M059J (cell line): ENCODE results near the gene PDZD2. TPM values are rescaled to one million over a fixed set of nuclear protein-coding genes. Genes with fewer than 3 reads are reported as not detected.
"Not testable (repeated sequence)": the region's sequence is repeated elsewhere in the genome, so short reads cannot be mapped to it uniquely, and the experiment has no call there.

ENCODE experiments used
- DNase-seq: peaks from one replicate; pipeline ENCODE4 v3.0.0-alpha.2; 2012; ENCODE audit warnings: low read depth
- total RNA-seq: library from RNA; depleted of rRNA; stranded (reverse); fragments of >200 nt; shearing (Covaris generic); gene quantifications from 2 replicates; pipeline ENCODE4 v1.2.3, GENCODE V29; 2014

The PDZD2 gene
- total RNA-seq, 1 experiment from 2014 or later = 7.1 TPM

DNA sequence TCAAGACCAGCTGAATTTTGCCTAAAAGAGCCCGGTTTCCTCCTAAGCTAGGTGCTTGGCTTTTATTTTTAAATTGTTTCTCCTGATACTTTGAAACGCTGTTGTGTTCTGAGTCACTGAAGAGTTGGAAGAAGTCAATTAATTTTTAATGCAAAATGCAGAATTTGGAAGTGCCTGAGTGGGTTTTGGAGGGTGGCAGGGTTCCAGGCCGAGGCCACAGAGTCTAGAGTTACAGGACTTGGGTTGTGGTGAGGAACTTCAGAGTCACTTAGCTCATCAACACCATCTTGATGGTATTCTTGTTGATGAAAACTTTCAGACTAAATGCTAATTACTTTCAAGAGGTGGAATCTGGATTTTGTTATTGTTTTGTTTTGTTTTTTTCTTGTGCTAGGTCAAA lies 130.6 kb downstream of the PDZD2 start:
- DNase-seq = peak; percentile 29

DNA sequence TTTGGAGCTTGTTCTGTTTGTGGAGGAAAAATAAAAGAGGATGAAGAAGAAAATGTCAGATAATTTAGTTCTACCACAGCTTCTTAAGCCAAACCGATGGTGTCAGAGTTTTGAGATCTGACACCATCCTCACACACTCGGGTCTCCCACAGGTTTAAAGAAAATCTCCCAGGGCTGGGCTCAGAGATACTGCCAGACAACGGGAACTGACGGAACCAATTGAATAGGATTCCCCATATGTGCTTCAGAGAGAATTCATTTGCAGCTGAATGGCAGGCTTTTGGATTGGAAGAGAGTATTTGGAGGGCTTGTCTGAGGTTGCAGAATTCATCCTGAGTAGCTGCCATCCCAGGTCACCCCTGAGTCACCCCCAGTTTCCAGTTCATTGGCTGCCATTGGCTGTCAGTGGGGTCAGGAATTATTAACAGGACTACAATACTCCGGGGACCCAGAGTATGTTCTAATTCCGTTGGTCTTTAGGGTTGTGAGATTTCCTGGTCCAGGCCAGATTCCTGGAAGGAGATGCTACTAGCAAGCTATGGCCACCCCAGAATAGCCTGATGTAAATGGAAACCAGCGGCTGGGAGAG lies 131.3 kb downstream of the PDZD2 start:
- no peak for DNase-seq

DNA sequence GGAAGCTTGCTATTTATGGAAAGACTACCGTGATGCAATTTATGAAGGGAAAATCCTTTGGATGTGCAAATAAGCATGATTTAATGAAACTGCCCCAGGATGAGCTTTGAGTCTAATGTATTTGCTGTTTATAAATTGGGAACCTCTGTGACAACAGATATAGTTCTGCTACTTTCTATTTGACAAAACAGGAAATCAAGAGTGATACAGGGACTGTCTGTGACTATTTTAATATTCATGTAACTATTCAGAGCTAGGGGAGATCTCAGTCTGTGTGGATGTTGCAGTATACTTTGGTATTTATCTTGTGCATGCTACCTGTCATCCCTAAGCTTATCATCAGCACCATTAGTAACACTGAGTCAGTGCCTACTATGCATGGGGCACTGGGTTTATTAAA lies 132.1 kb downstream of the PDZD2 start:
- no peak for DNase-seq

GRCh38 chr5:31771500-31771899 lies 132.6 kb downstream of the PDZD2 start:
- no peak for DNase-seq

- DNase-seq = not testable (repeated sequence)
Observed at GRCh38 chr5:31776294-31776693, 137.4 kb downstream of the PDZD2 start.

DNA sequence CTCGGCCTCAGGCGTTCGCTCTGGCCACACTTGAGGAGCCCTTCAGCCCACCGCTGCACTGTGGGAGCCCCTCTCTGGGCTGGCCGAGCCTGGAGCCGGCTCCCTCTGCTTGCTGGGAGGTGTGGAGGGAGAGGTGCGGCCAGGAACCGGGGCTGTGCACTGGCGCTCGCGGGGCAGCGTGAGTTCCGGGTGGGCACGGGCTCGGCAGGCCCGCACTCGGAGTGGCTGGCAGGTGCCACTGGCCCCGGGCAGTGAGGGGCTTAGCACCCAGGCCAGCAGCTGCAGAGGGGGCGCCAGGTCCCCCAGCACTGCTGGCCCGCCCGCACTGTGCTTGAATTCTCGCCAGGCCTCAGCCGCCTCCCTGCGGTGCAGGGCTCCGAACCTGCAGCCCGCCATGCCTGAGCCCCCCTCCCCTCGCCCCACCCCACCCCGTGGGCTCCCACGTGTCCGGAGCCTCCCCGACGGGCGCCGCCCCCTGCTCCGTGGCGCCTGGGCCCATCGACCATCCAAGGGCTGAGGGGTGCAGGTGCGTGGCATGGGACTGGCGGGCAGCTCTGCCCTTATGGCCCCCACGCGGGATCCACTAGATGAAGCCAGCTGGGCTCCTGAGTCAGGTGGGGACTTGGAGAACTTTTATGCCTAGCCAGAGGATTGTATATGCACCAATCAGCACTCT lies 138.2 kb downstream of the PDZD2 start:
- no peak for DNase-seq

- DNase-seq = peak; percentile 56
Observed at GRCh38 chr5:31781772-31782171, 142.8 kb downstream of the PDZD2 start.

DNA sequence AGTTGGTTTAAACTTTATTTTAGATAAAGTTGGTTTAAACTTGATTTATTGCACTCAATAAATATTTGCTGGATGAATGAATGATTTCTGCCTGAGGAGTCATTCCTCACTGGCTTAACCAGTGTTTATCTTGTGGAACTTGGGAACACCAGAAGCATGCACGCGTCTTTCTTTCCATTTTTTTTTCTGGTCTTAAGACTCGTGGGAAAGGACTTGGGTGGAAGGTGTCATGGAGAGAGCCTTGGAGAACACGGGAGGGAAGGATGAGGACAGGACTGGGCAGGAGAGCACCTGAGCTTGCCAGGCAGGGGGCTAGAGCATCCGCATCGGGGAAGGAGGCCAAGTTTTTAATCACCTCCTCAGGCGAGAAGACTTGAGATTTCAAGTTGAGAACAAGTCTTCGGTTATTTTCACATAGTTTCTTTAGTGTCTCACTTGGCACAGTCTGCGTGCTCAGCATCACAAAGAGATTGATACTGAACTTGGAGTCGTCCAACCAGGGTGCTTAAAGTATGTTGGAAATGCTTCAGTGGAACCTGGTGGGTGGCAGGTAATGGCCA lies 144.2 kb downstream of the PDZD2 start:
- DNase-seq = peak; percentile 81

DNA sequence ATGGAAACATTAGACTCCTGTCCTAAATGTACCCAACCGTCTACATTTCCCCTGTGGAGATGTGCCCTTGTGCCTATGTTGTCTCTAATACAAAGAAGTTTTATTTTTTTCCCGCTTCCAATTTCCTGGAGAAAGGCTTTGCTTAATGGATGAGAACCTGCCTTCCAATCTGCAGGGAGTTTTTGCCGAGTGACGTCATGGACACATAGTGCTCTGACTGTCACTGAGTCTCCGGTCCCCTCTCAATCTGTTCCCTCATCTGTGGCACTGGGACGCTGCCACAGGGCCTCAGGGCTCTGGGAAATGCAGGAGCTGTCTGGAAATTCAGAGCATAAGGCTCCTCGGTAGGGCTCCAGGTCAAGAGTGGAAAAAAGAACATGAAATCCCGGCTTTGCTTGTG lies 144.8 kb downstream of the PDZD2 start:
- DNase-seq = peak; percentile 43

- peak; percentile 61 for DNase-seq
Observed at GRCh38 chr5:31786090-31786631, 147.2 kb downstream of the PDZD2 start.

- DNase-seq = no peak
Observed at GRCh38 chr5:31794009-31794408, 155.1 kb downstream of the PDZD2 start.

GRCh38 chr5:31798168-31798567 lies 159.2 kb downstream of the PDZD2 start:
- no peak for DNase-seq

GRCh38 chr5:31800351-31800750 lies 161.4 kb downstream of the PDZD2 start:
- no peak for DNase-seq

DNA sequence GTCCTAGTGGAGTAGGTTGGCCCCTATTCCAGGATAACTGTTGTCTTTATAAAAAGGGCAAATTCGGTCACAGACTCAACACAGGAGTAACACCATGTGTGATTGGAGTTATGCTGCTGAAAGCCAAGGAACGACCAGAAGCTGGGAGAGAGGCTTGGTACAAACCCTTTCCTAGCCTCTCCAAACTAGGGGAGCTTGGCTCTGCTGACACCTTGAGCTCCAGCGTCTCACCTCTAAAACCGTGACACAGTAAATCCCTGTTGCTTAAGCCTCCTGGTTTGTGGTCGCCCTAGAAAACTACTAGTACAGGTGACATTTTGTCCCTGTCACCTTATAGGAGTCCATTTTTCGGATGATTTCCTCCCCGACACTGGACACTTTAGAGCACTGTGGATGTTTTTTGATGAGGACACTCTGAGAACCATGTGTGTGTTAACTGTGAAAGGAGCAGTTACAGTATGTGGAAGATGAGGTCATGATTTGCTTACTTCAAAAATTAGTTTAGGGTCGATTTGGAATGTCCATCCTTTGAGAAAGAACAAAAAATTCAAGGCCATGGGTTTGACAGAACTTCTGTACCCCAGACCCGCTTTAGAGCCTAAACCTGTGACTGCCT lies 167.0 kb downstream of the PDZD2 start:
- DNase-seq = no peak

DNA sequence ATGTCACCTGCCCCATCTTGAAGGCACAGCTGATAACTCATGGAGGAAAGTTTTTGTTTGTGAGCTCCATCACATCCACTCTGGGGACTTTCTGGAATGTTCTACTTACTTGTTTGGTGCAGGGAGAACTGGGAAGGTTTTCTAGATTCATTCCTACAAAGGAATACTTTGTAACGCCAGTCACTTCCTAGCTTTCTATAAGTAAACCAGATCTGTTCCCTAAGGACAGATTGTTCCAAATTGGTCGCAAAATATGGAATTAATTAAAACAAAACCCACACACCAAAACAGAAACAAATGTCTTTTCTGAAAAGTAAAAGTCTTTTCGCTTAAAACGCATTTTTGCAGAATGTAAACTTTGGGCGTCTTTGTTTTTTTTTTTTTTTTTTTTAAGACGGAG lies 167.6 kb downstream of the PDZD2 start:
- no peak for DNase-seq

- DNase-seq = no peak
Observed at GRCh38 chr5:31807789-31808540, 169.0 kb downstream of the PDZD2 start.

GRCh38 chr5:31809050-31809870 lies 170.3 kb downstream of the PDZD2 start:
- peak; percentile 86 for DNase-seq

DNA sequence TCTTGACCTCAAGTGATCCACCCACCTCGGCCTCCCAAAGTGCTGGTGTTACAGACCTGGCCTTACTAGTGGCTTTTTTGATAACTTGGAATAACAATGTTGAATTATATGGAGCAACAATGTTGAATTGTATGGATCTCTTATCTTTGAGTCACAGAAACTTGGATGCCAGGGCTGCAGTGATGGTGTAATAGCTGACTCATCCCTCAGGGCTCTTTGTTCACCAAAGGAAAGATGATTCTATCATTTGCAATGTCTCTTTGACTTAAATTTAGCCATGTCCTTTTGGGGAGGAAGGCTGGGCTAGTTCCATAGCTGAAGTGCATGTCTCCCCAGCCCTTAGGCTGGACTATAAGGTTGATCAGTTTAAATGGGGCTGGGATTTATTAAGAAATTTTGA lies 172.3 kb downstream of the PDZD2 start:
- DNase-seq = peak; percentile 92

DNA sequence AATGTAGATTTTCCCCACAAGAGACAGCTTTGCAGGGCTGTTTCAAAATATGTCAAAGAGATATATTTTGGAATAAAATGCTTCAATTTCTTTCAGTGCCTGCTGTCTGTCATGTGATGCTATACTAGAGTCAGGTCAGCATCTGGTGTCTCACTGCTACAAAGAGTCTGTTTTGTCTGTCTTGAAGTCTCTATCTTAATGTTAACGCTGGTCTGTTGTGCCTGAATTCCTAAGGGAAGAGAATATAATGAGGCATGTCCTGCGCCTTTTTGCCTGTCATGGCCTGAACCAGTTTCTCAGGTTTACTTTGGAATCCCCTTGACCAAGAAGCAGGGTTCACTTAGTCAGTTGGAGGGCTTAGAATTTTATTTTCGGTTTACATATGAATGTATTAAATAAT lies 176.4 kb downstream of the PDZD2 start:
- DNase-seq = no peak

DNA sequence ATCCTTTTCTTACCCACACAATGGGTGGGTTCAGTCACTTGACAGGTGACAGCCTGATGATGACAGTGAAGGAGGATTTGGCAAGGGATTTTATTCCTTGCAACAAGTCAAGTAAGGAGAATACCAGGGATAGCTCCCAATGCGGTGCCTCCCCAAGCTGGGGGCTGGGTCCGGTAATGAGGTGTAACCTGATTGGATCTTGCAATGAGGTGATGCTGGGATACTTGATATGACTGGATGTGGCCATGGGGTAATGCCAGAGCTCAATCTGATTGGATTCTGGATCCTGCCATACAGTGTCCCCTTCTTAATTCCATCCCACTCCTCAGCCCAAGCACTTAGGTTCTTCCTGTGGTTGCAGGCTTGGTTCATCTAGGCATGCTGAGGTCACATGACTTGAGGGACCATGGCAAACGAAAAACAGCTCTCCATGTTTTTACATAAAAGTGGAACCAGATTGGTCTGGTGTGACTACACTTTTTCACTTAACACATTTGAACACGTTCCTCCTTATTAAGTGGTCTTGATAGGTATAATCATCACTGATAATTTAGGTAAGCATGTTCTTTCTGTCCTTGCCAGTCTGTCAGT lies 181.1 kb downstream of the PDZD2 start:
- DNase-seq = peak; percentile 39

DNA sequence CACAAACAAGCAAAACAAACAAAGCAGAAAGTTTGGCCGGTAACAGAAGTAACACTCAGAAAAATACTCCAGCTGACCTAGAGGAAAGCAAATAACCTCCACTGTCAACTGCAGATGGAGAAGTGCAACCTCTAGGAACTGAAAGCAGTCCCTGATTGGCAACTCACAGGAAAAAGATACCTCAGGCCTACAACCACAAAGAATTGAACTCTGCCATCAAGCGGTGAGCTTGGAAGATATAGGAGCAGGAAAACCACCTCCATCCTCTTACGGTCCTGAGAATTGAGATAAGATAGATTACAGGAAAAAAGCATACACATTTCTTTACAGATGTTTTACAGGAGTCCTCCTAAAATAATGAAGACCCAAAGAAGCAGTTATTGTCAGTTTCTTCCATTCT lies 184.5 kb downstream of the PDZD2 start:
- DNase-seq = peak; percentile 48
